Pulmonary artery endothelial cell (primary cell): ENCODE data around the gene EIF3L. TPM values are rescaled to one million over a fixed set of nuclear protein-coding genes. Genes with fewer than 3 reads are reported as not detected.
"Not testable (repeated sequence)": the region's sequence is repeated elsewhere in the genome, so short reads cannot be mapped to it uniquely, and the experiment has no call there.

Source experiments
- DNase-seq: peaks from one replicate; pipeline ENCODE4 v3.0.0-alpha.2; 2011; ENCODE audit warnings: low read depth, low spot score
- total RNA-seq: library from RNA; depleted of rRNA; stranded (reverse); fragments of >200 nt; gene quantifications from 2 replicates; pipeline ENCODE4 v1.2.3, GENCODE V29; 2014

Gene EIF3L
- 388 and 436 TPM in 2 replicates for total RNA-seq

GRCh38 chr22:37849089-37849751 lies at the start of gene EIF3L:
Gene EIF3L, plus strand, starts transcription at chr22:37849419. Its CDS starts 31 bp downstream, at chr22:37849450.
- DNase-seq, result peak; percentile 65

GRCh38 chr22:37799979-37800378 lies 49.2 kb upstream of the EIF3L start:
- not testable (repeated sequence) for DNase-seq

GRCh38 chr22:37801946-37802309 lies 47.3 kb upstream of the EIF3L start:
- DNase-seq, result no peak

GRCh38 chr22:37802310-37803194 lies 46.7 kb upstream of the EIF3L start:
- DNase-seq, result no peak

GRCh38 chr22:37803195-37803638 lies 46.0 kb upstream of the EIF3L start:
- DNase-seq, result no peak

GRCh38 chr22:37803639-37804351 lies 45.4 kb upstream of the EIF3L start:
- no peak for DNase-seq

GRCh38 chr22:37804352-37804880 lies 44.8 kb upstream of the EIF3L start:
- DNase-seq, result no peak

GRCh38 chr22:37804881-37805809 lies 44.1 kb upstream of the EIF3L start:
- peak; percentile 54 for DNase-seq

- no peak for DNase-seq
Measured at GRCh38 chr22:37805810-37806277, 43.4 kb upstream of the EIF3L start.

- no peak for DNase-seq
Measured at GRCh38 chr22:37806409-37807333, 42.5 kb upstream of the EIF3L start.

GRCh38 chr22:37807410-37808293 lies 41.6 kb upstream of the EIF3L start, which contains the start of gene GCAT:
Gene GCAT, plus strand, starts transcription at chr22:37807934. Its CDS starts 34 bp downstream, at chr22:37807968.
- DNase-seq, result peak; percentile 86

GRCh38 chr22:37808294-37808657 lies 40.9 kb upstream of the EIF3L start:
- DNase-seq, result no peak

GRCh38 chr22:37809672-37810333 lies 39.4 kb upstream of the EIF3L start:
- DNase-seq, result no peak

GRCh38 chr22:37811867-37812266 lies 37.4 kb upstream of the EIF3L start:
- DNase-seq, result no peak

- no peak for DNase-seq
Measured at GRCh38 chr22:37812869-37813678, 36.1 kb upstream of the EIF3L start.

- no peak for DNase-seq
Measured at GRCh38 chr22:37815593-37815992, 33.6 kb upstream of the EIF3L start.
